K562 (cell line): ENCODE results near the gene DACT3. TPM values are rescaled to one million over a fixed set of nuclear protein-coding genes. Genes with fewer than 3 reads are reported as not detected.

ENCODE experiments used
- BHLHE40 ChIP-seq: IDR thresholded peaks from 2 replicates; pipeline ENCODE4 v1.6.1; 2011; ENCODE audit warnings: low read length, improper control_type of control experiment
- CTBP1 ChIP-seq: fragments of 450-650 bp; IDR thresholded peaks from 2 replicates; pipeline ENCODE4 v1.6.1; 2016; ENCODE audit warnings: borderline replicate concordance
- KLF1 ChIP-seq: fragments of 450-650 bp; IDR thresholded peaks from 2 replicates; pipeline ENCODE4 v1.6.1; 2016; ENCODE audit warnings: missing genetic modification characterization, missing compliant biosample characterization
- MAFG ChIP-seq: fragments of 450-650 bp; conservative IDR thresholded peaks from 2 replicates; pipeline ENCODE4 v1.6.1; 2016; ENCODE audit warnings: missing genetic modification characterization, missing compliant biosample characterization
- MTA1 ChIP-seq: fragments of 450-650 bp; IDR thresholded peaks from 2 replicates; pipeline ENCODE4 v1.6.1; 2017; ENCODE audit warnings: borderline replicate concordance
- NR1H2 ChIP-seq: sonication (generic); formaldehyde crosslinking; IDR thresholded peaks from 2 replicates; pipeline ENCODE4 v1.4.0; 2020; ENCODE audit warnings: mild to moderate bottlenecking, missing genetic modification reagents
- RB1 ChIP-seq: fragments of 450-650 bp; IDR thresholded peaks from 2 replicates; pipeline ENCODE4 v1.6.1; 2017; ENCODE audit warnings: low read depth, mild to moderate bottlenecking
- SMARCC2 ChIP-seq: fragments of 450-650 bp; IDR thresholded peaks from 2 replicates; pipeline ENCODE4 v1.6.1; 2017; ENCODE audit warnings: antibody characterized with exemption, moderate library complexity, mild to moderate bottlenecking, low read depth
- SMC3 ChIP-seq: conservative IDR thresholded peaks from 2 replicates; pipeline ENCODE4 v1.6.1; 2011; ENCODE audit warnings: low read depth, low read length, improper control_type of control experiment; ENCODE audit not compliant: insufficient read depth
- SRF ChIP-seq, 2 experiments: fragments of 250-450, 450-650 bp in 1 of 2; sonication (Bioruptor Pico) in 1 of 2; sonication (generic) in 1 of 2; formaldehyde crosslinking; IDR thresholded peaks; 2 replicates each; pipeline versions ENCODE4 v1.5.0 to v1.5.1; 2020 to 2022; ENCODE audit warnings: mild to moderate bottlenecking in 1 of 2, missing genetic modification reagents in 1 of 2
- STAG1 ChIP-seq: sonication (generic); formaldehyde crosslinking; IDR thresholded peaks from 2 replicates; pipeline ENCODE4 v1.5.0; 2020; ENCODE audit warnings: missing genetic modification reagents, borderline replicate concordance
- XRCC4 ChIP-seq: IDR thresholded peaks from one replicate; pipeline ENCODE4 v1.6.1; 2011; ENCODE audit not compliant: insufficient read depth, insufficient read length; ENCODE audit errors: extremely low read depth
- XRCC5 ChIP-seq: fragments of 200-400 bp; formaldehyde crosslinking; IDR thresholded peaks from 2 replicates; pipeline ENCODE4 v1.6.1; 2017; ENCODE audit warnings: low read depth, mild to moderate bottlenecking, low read length
- YY1 ChIP-seq, 3 experiments: IDR thresholded peaks; 2 replicates each; pipeline ENCODE4 v1.6.1; 2011; ENCODE audit warnings: low read length in 2 of 3, mild to moderate bottlenecking in 2 of 3, moderate library complexity in 2 of 3, borderline replicate concordance in 1 of 3, control low read depth in 1 of 3, low read depth in 1 of 3; ENCODE audit not compliant: insufficient read depth in 3 of 3, insufficient replicate concordance in 2 of 3, control insufficient read depth in 1 of 3, insufficient read length in 1 of 3; ENCODE audit errors: extremely low read depth in 1 of 3
- ZBTB1 ChIP-seq: sonication (generic); formaldehyde crosslinking; IDR thresholded peaks from 2 replicates; pipeline ENCODE4 v1.8.1; 2023; ENCODE audit warnings: missing genetic modification reagents, low read depth, mild to moderate bottlenecking, borderline replicate concordance
- ZNF384 ChIP-seq: IDR thresholded peaks from 2 replicates; pipeline ENCODE4 v1.6.1; 2012; ENCODE audit warnings: low read depth, low read length, improper control_type of control experiment
- polyA plus RNA-seq, 8 experiments: library from polyadenylated mRNA; depleted of rRNA in 4 of 8; stranded (reverse) in 5 of 8; unstranded in 3 of 8; fragments of >200 nt; fragmentation: Nextera tagmentation in 2 of 8; fragmentation: Illumina TruSeq in 1 of 8; extraction: Ambion mirVana in 2 of 8; extraction: Trizol in 1 of 8; gene quantifications; 2 replicates each; pipeline versions ENCODE4 v1.2.1 to v1.2.3, GENCODE V29; 2011 to 2014; ENCODE audit warnings: inconsistent platforms in 1 of 8, missing spikeins in 1 of 8
- total RNA-seq, 7 experiments: library from RNA; depleted of rRNA in 6 of 7; stranded (reverse); fragments of >200 nt in 6 of 7; fragmentation: Illumina TruSeq in 2 of 7; extraction: Trizol in 2 of 7; gene quantifications; 2 replicates each; pipeline versions ENCODE4 v1.2.1 to v1.2.3, GENCODE V29; 2011 to 2021; ENCODE audit warnings: low replicate concordance in 1 of 7
- TF ChIP-seq, protein P1 (sequence below): fragments of 450-650 bp; IDR thresholded peaks from 2 replicates; pipeline ENCODE4 v1.6.1; 2016
- TF ChIP-seq, protein P2 (sequence below): fragments of 450-650 bp; formaldehyde crosslinking; IDR thresholded peaks from 2 replicates; pipeline ENCODE4 v1.4.0; 2020; ENCODE audit warnings: mild to moderate bottlenecking, moderate library complexity
- TF ChIP-seq, protein P3 (sequence below), 3 experiments: IDR thresholded peaks in 2 of 3; conservative IDR thresholded peaks in 1 of 3; 2 replicates each; pipeline ENCODE4 v1.5.1; 2011 to 2012; ENCODE audit warnings: low read length in 3 of 3, mild to moderate bottlenecking in 3 of 3, control low read depth in 2 of 3, improper control_type of control experiment in 1 of 3, inconsistent platforms in 1 of 3, low read depth in 1 of 3, mixed read lengths in 1 of 3, moderate library complexity in 1 of 3; ENCODE audit not compliant: insufficient read depth in 2 of 3
- TF ChIP-seq, protein P4 (sequence below): sonication (generic); formaldehyde crosslinking; IDR thresholded peaks from 2 replicates; pipeline ENCODE4 v1.8.1; 2023; ENCODE audit warnings: mild to moderate bottlenecking, missing genetic modification reagents

The DACT3 gene
- total and polyA plus RNA-seq, 9 of the 15 experiments (the other 6 are each of a cell fraction or from before 2014, with no cell fraction given), result 0.67 to 6.5 (median 3.5) TPM

DNA sequence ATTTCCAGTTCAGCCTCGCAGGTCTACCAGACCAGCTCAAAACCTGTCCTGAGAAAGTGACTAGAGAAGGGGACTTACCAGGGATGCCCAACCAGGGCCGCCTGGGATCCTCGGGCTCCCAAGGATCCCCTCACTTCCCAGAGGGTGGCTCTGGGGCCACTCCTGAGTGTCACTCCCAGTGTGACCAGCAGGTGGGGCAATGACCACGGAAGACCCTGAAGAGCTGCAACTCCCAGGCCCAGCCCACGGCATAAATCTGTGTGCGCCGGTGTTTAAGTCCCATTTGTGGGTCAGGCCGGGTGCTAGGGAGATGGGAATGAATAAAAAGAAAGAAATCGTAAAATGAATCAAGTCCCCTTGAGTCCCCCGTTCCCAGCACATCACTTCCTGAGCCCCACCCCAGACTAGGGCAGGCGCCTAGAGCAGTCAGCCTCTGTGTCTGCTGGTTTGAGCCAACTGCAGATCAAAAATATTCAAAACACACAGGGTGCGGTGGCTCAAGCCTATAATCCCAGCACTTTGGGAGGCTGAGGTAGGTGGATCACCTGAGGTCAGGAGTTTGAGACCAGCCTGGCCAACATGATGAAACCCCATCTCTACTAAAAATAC, 46.8 kb downstream of the DACT3 start (continued):
- TF ChIP-seq RB1 (peak; percentile 43; the same call in 1 of the 2 replicates), CTBP1 (no peak), STAG1 (CRISPR knock-in tag) (peak; percentile 68; the same call in 1 of the 2 replicates), MAFG (tag) (no peak), KLF1 (tag) (no peak), ZNF384 (no peak), ZBTB1 (CRISPR knock-in tag) (no peak), XRCC4 (no peak), SMC3 (peak; percentile 91), YY1 (IDR thresholded peaks at IDR 0.05; ENCODE audit: borderline replicate concordance in 1 of 3, control insufficient read depth in 1 of 3, extremely low read depth in 1 of 3, insufficient read depth in 3 of 3, insufficient read length in 1 of 3, insufficient replicate concordance in 2 of 3, low read depth in 1 of 3, low read length in 2 of 3) (no peak), XRCC5 (0 out of 2 replicates have a peak, but pooled peaks have one; percentile 38), BHLHE40 (0 out of 2 replicates have a peak, but pooled peaks have one; percentile 13), NR1H2 (no peak), SMARCC2 (no peak), SRF (CRISPR knock-in tag; IDR thresholded peaks at IDR 0.05) (no peak), MTA1 (no peak)
- TF ChIP-seq, protein P1, sequence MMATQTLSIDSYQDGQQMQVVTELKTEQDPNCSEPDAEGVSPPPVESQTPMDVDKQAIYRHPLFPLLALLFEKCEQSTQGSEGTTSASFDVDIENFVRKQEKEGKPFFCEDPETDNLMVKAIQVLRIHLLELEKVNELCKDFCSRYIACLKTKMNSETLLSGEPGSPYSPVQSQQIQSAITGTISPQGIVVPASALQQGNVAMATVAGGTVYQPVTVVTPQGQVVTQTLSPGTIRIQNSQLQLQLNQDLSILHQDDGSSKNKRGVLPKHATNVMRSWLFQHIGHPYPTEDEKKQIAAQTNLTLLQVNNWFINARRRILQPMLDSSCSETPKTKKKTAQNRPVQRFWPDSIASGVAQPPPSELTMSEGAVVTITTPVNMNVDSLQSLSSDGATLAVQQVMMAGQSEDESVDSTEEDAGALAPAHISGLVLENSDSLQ, result peak; percentile 29; the same call in 1 of the 2 replicates
- TF ChIP-seq, protein P2, sequence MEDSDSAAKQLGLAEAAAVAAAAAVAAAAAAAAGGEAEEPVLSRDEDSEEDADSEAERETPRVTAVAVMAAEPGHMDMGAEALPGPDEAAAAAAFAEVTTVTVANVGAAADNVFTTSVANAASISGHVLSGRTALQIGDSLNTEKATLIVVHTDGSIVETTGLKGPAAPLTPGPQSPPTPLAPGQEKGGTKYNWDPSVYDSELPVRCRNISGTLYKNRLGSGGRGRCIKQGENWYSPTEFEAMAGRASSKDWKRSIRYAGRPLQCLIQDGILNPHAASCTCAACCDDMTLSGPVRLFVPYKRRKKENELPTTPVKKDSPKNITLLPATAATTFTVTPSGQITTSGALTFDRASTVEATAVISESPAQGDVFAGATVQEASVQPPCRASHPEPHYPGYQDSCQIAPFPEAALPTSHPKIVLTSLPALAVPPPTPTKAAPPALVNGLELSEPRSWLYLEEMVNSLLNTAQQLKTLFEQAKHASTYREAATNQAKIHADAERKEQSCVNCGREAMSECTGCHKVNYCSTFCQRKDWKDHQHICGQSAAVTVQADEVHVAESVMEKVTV (CRISPR knock-in tag), result peak; percentile 72
- TF ChIP-seq, protein P3, sequence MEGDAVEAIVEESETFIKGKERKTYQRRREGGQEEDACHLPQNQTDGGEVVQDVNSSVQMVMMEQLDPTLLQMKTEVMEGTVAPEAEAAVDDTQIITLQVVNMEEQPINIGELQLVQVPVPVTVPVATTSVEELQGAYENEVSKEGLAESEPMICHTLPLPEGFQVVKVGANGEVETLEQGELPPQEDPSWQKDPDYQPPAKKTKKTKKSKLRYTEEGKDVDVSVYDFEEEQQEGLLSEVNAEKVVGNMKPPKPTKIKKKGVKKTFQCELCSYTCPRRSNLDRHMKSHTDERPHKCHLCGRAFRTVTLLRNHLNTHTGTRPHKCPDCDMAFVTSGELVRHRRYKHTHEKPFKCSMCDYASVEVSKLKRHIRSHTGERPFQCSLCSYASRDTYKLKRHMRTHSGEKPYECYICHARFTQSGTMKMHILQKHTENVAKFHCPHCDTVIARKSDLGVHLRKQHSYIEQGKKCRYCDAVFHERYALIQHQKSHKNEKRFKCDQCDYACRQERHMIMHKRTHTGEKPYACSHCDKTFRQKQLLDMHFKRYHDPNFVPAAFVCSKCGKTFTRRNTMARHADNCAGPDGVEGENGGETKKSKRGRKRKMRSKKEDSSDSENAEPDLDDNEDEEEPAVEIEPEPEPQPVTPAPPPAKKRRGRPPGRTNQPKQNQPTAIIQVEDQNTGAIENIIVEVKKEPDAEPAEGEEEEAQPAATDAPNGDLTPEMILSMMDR (IDR thresholded peaks at IDR 0.05 in 2 of 3, conservative IDR thresholded peaks at IDR 0.05 in 1 of 3; ENCODE audit: insufficient read depth in 2 of 3, low read depth in 1 of 3, low read length in 3 of 3), result peak; percentile 92 to 94 (median 94)
- TF ChIP-seq, protein P4, sequence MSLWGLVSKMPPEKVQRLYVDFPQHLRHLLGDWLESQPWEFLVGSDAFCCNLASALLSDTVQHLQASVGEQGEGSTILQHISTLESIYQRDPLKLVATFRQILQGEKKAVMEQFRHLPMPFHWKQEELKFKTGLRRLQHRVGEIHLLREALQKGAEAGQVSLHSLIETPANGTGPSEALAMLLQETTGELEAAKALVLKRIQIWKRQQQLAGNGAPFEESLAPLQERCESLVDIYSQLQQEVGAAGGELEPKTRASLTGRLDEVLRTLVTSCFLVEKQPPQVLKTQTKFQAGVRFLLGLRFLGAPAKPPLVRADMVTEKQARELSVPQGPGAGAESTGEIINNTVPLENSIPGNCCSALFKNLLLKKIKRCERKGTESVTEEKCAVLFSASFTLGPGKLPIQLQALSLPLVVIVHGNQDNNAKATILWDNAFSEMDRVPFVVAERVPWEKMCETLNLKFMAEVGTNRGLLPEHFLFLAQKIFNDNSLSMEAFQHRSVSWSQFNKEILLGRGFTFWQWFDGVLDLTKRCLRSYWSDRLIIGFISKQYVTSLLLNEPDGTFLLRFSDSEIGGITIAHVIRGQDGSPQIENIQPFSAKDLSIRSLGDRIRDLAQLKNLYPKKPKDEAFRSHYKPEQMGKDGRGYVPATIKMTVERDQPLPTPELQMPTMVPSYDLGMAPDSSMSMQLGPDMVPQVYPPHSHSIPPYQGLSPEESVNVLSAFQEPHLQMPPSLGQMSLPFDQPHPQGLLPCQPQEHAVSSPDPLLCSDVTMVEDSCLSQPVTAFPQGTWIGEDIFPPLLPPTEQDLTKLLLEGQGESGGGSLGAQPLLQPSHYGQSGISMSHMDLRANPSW (CRISPR knock-in tag), result 0 out of 2 replicates have a peak, but pooled peaks have one; percentile 38
